Endothelial cell of umbilical vein (primary cell): ENCODE results near the gene SMIM12.

Source experiments
- EZH2 ChIP-seq: IDR thresholded peaks from 2 replicates; pipeline ENCODE4 v1.6.1; 2012; ENCODE audit warnings: borderline replicate concordance, low read depth, mild to moderate bottlenecking, moderate library complexity, low read length, inconsistent platforms; ENCODE audit not compliant: severe bottlenecking
- TF ChIP-seq, protein P1 (sequence below), 2 donors: IDR thresholded peaks; 1 replicate in 1 of 2; 2 replicates in 1 of 2; pipeline ENCODE4 v1.5.1; 2011; ENCODE audit warnings: low read length in 2 of 2, mild to moderate bottlenecking in 2 of 2, moderate library complexity in 2 of 2, control low read depth in 1 of 2, inconsistent platforms in 1 of 2, low read depth in 1 of 2; ENCODE audit not compliant: insufficient read depth in 1 of 2; ENCODE audit errors: extremely low read depth in 1 of 2

DNA sequence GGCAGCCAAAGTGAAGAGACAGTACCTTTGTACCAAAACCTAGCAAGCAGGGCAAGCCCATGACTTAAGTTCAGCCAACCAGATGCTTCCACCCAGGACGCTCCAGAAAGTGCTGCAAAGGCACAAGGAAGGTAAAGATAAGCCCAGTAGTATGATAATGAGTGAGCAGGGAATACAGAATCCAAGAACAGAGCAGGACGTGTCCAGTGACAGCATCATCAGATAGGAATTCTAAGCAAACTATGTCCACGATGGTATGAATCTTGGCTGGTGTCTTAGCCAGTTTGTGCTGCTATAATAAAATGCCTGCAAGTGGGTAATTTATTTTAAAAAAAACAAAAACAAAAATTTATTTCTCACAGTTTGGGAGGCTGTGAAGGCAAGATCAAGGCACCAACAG lies 53.2 kb downstream of the SMIM12 start:
- TF ChIP-seq, protein P1, sequence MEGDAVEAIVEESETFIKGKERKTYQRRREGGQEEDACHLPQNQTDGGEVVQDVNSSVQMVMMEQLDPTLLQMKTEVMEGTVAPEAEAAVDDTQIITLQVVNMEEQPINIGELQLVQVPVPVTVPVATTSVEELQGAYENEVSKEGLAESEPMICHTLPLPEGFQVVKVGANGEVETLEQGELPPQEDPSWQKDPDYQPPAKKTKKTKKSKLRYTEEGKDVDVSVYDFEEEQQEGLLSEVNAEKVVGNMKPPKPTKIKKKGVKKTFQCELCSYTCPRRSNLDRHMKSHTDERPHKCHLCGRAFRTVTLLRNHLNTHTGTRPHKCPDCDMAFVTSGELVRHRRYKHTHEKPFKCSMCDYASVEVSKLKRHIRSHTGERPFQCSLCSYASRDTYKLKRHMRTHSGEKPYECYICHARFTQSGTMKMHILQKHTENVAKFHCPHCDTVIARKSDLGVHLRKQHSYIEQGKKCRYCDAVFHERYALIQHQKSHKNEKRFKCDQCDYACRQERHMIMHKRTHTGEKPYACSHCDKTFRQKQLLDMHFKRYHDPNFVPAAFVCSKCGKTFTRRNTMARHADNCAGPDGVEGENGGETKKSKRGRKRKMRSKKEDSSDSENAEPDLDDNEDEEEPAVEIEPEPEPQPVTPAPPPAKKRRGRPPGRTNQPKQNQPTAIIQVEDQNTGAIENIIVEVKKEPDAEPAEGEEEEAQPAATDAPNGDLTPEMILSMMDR (IDR thresholded peaks at IDR 0.05; ENCODE audit: extremely low read depth in 1 of 2, insufficient read depth in 1 of 2, low read depth in 1 of 2, low read length in 2 of 2): no peak
- no peak for TF ChIP-seq EZH2
